Kidney capillary endothelial cell (primary cell): ENCODE results near the gene DOHH.

ENCODE experiments used
- DNase-seq: peaks from one replicate; pipeline ENCODE4 v3.0.0-alpha.2; 2018; ENCODE audit warnings: low spot score

The DOHH gene

GRCh38 chr19:3503036-3503572 is 2.6 kb upstream of the DOHH start:
- no peak for DNase-seq

GRCh38 chr19:3501780-3502179 is 1.3 kb upstream of the DOHH start:
- no peak for DNase-seq

- no peak for DNase-seq
Observed at GRCh38 chr19:3499738-3500428, 591 bp downstream of the DOHH start.

GRCh38 chr19:3497757-3498520 is 2.5 kb downstream of the DOHH start:
- no peak for DNase-seq

GRCh38 chr19:3496392-3497273 is 3.8 kb downstream of the DOHH start:
- DNase-seq, result no peak

GRCh38 chr19:3494559-3494958 is 5.9 kb downstream of the DOHH start:
- DNase-seq, result no peak

GRCh38 chr19:3494051-3494450 is 6.4 kb downstream of the DOHH start:
- DNase-seq, result no peak

GRCh38 chr19:3493651-3494050 is 6.8 kb downstream of the DOHH start:
- no peak for DNase-seq

GRCh38 chr19:3492919-3493318 is 7.6 kb downstream of the DOHH start:
- DNase-seq, result no peak

- DNase-seq, result no peak
Observed at GRCh38 chr19:3492131-3492839, 8.2 kb downstream of the DOHH start.

GRCh38 chr19:3491396-3492119 is 8.9 kb downstream of the DOHH start:
- no peak for DNase-seq

GRCh38 chr19:3483226-3483628 is 17.2 kb downstream of the DOHH start, which contains the start of gene SMIM44:
SMIM44 (minus strand) TSS chr19:3483441; CDS start chr19:3483403, 38 bp downstream.
- DNase-seq, result no peak

- no peak for DNase-seq
Observed at GRCh38 chr19:3482507-3483225, 17.8 kb downstream of the DOHH start.

GRCh38 chr19:3481241-3482090 is 19.0 kb downstream of the DOHH start:
- no peak for DNase-seq

- no peak for DNase-seq
Observed at GRCh38 chr19:3480383-3481091, 19.9 kb downstream of the DOHH start, which contains the start of gene SMIM24. SMIM24 (minus strand) TSS chr19:3480525; CDS start chr19:3480463, 62 bp downstream.

- DNase-seq, result no peak
Observed at GRCh38 chr19:3479834-3480215, 20.6 kb downstream of the DOHH start.

GRCh38 chr19:3479177-3479833 is 21.2 kb downstream of the DOHH start:
- no peak for DNase-seq
